SU-DHL-6 (cell line): Measurements from ENCODE around the gene CRACR2A.

Source experiments
- H2AFZ ChIP-seq: fragments of 200-600 bp; sonication (generic); 2 replicates; pipeline ENCODE4 v1.6.1; 2014; ENCODE audit warnings: low read depth, mild to moderate bottlenecking, moderate library complexity, mixed read lengths, antibody characterized with exemption, low read length; ENCODE audit not compliant: severe bottlenecking
- H3F3A ChIP-seq: fragments of 200-600 bp; shearing (Covaris generic); 2 replicates; pipeline ENCODE4 v1.6.0; 2016; ENCODE audit warnings: antibody characterized with exemption, mild to moderate bottlenecking; ENCODE audit not compliant: insufficient read depth
- H3K27ac ChIP-seq: fragments of 200-600 bp; sonication (generic); 2 replicates; pipeline ENCODE4 v1.5.1; 2016; ENCODE audit warnings: low read depth, mild to moderate bottlenecking, low read length, moderate library complexity, mixed read lengths
- H3K27me3 ChIP-seq: fragments of 200-600 bp; sonication (generic), shearing (Covaris generic); 2 replicates; pipeline ENCODE4 v1.6.0; 2014; ENCODE audit warnings: mild to moderate bottlenecking, low read length
- H3K36me3 ChIP-seq: fragments of 200-600 bp; sonication (generic); 2 replicates; pipeline ENCODE4 v1.6.1; 2014; ENCODE audit warnings: mild to moderate bottlenecking, low read length, mixed read lengths
- H3K4me2 ChIP-seq: fragments of 300-600, 200-600 bp; shearing (Covaris generic), sonication (generic); 2 replicates; pipeline ENCODE4 v1.6.0; 2014; ENCODE audit warnings: low read length, low read depth, mild to moderate bottlenecking; ENCODE audit not compliant: poor library complexity, severe bottlenecking
- H3K4me3 ChIP-seq: fragments of 200-600 bp; sonication (generic); 2 replicates; pipeline ENCODE4 v1.5.1; 2014; ENCODE audit warnings: antibody characterized with exemption, low read length, mild to moderate bottlenecking, mixed read lengths; ENCODE audit not compliant: insufficient read depth, poor library complexity, severe bottlenecking
- H3K79me2 ChIP-seq: fragments of 200-600 bp; sonication (generic); 2 replicates; pipeline ENCODE4 v1.6.1; 2014; ENCODE audit warnings: mild to moderate bottlenecking, low read length, moderate library complexity; ENCODE audit not compliant: insufficient read depth
- H3K9ac ChIP-seq: fragments of 200-600 bp; sonication (generic); 2 replicates; pipeline ENCODE4 v1.7.0; 2014; ENCODE audit warnings: mild to moderate bottlenecking, low read length
- H3K9me2 ChIP-seq: fragments of 200-600 bp; sonication (generic); replicated peaks from 2 replicates; pipeline ENCODE4 v1.6.1; 2014; ENCODE audit warnings: low read length; ENCODE audit not compliant: insufficient read depth
- H3K9me3 ChIP-seq: fragments of 200-600 bp; sonication (generic); 2 replicates; pipeline ENCODE4 v1.6.1; 2014; ENCODE audit warnings: low read length, mixed read lengths; ENCODE audit not compliant: insufficient read depth
- H4K20me1 ChIP-seq: fragments of 200-600 bp; sonication (generic); 2 replicates; pipeline ENCODE4 v1.6.1; 2014; ENCODE audit warnings: low read depth, mild to moderate bottlenecking, antibody characterized with exemption, low read length, moderate library complexity, mixed read lengths
- EZH2phosphoT487 ChIP-seq: fragments of 200-600 bp; sonication (generic), shearing (Covaris generic); conservative IDR thresholded peaks from 2 replicates; pipeline ENCODE4 v1.6.1; 2018; ENCODE audit warnings: mild to moderate bottlenecking, antibody characterized with exemption, low read length, moderate library complexity, mixed read lengths
- TF ChIP-seq, protein P1 (sequence below): fragments of 200-600 bp; sonication (generic); IDR thresholded peaks from one replicate; pipeline ENCODE4 v1.5.1; 2017; ENCODE audit warnings: antibody characterized with exemption, mild to moderate bottlenecking, low read length, moderate library complexity; ENCODE audit not compliant: insufficient read depth, poor library complexity, severe bottlenecking

CRACR2A gene

DNA sequence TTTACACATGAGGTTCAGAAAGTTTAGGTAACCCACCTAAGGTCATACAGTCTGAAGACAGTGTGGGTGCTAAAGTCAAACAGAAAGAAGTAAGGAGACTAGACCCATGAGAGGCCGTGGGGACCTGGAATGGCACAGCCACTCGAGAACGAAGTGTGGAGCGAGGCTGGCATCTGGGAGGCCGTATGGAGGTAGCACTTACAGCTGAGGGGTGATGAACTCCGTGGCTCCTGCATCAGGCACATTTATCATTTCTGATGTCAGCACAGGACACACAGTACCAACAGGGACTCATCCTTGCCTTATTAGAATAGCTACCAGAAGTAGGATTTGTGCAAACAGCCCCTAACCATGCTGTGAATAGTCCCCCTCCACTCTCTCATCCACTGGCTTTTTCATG lies 30.5 kb downstream of the CRACR2A start:
- Histone ChIP-seq H3K4me2 (no peak overlapping the region), H3K79me2 (no peaks in the 10 kb centered on the region), H4K20me1 (no peaks in the 10 kb centered on the region), H3K9ac (no peak overlapping the region), H3K36me3 (peaks cover 6% of the 10 kb centered on the region; the same call in 1 of the 2 replicates), H3K9me2 (no peaks in the 10 kb centered on the region), H3F3A (no peaks in the 10 kb centered on the region), H3K9me3 (peaks cover 12% of the 10 kb centered on the region; the same call in 1 of the 2 replicates), H3K27ac (no peak overlapping the region), H2AFZ (no peak overlapping the region), H3K4me3 (no peak overlapping the region), H3K27me3 (no peaks in the 10 kb centered on the region)
- TF ChIP-seq EZH2phosphoT487: no peak
- TF ChIP-seq, protein P1, sequence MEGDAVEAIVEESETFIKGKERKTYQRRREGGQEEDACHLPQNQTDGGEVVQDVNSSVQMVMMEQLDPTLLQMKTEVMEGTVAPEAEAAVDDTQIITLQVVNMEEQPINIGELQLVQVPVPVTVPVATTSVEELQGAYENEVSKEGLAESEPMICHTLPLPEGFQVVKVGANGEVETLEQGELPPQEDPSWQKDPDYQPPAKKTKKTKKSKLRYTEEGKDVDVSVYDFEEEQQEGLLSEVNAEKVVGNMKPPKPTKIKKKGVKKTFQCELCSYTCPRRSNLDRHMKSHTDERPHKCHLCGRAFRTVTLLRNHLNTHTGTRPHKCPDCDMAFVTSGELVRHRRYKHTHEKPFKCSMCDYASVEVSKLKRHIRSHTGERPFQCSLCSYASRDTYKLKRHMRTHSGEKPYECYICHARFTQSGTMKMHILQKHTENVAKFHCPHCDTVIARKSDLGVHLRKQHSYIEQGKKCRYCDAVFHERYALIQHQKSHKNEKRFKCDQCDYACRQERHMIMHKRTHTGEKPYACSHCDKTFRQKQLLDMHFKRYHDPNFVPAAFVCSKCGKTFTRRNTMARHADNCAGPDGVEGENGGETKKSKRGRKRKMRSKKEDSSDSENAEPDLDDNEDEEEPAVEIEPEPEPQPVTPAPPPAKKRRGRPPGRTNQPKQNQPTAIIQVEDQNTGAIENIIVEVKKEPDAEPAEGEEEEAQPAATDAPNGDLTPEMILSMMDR: no peak

DNA sequence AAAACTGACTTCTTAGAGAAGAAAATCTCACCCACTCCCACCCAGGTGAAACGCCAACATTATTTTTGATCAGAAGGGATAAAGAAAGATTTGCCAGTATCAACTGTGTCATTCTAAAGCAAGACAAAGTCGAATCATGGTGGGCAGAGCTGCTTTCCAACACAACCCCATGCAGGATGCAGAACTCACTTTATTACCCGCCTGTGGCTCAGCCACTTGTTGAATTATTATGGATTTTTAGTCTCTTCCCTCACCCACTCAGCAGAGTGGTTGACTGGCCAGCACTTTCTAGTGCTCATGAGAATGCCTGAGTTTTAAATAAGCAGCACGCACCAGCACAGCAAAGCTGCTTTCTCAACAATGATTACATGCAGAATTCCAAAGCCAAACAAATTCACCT lies 32.1 kb downstream of the CRACR2A start:
- H3K9me2 ChIP-seq: no peaks in the 10 kb centered on the region
- no peaks in the 10 kb centered on the region for H4K20me1 ChIP-seq
- H3K4me3 ChIP-seq: no peak overlapping the region
- H2AFZ ChIP-seq: no peak overlapping the region
- peaks cover 12% of the 10 kb centered on the region; the same call in 1 of the 2 replicates for H3K9me3 ChIP-seq
- H3K79me2 ChIP-seq: no peaks in the 10 kb centered on the region
- H3K4me2 ChIP-seq: no peak overlapping the region
- no peak overlapping the region for H3K27ac ChIP-seq
- no peak overlapping the region for H3K9ac ChIP-seq
- TF ChIP-seq, protein P1: no peak
- no peak for TF ChIP-seq EZH2phosphoT487
- no peaks in the 10 kb centered on the region for H3F3A ChIP-seq
- H3K27me3 ChIP-seq: no peaks in the 10 kb centered on the region
- peaks cover 6% of the 10 kb centered on the region; the same call in 1 of the 2 replicates for H3K36me3 ChIP-seq

- H3K4me2 ChIP-seq: no peak overlapping the region
These were observed 34.8 kb downstream of the CRACR2A start for GRCh38 chr12:3718100-3718499.

More at GRCh38 chr12:3718100-3718499, 34.8 kb downstream of the CRACR2A start:
- Histone ChIP-seq H3K79me2 (no peaks in the 10 kb centered on the region), H2AFZ (no peak overlapping the region), H3K9ac (no peak overlapping the region), H3K27me3 (no peaks in the 10 kb centered on the region), H3K27ac (no peak overlapping the region), H3F3A (no peaks in the 10 kb centered on the region), H3K36me3 (no peaks in the 10 kb centered on the region; the same call in 1 of the 2 replicates), H3K9me3 (peaks cover 5% of the 10 kb centered on the region; the same call in 1 of the 2 replicates), H3K4me3 (no peak overlapping the region), H4K20me1 (no peaks in the 10 kb centered on the region), H3K9me2 (no peaks in the 10 kb centered on the region)
- no peak for TF ChIP-seq EZH2phosphoT487
- TF ChIP-seq, protein P1: no peak
